ENCODE results near the gene TGM6. TPM values are rescaled to one million over a fixed set of nuclear protein-coding genes. Genes with fewer than 3 reads are reported as not detected.

TGM6 gene
- total RNA-seq, 1 donor from 2014 or later = not detected

GRCh38 chr20:2364044-2364443, 16.7 kb upstream of the TGM6 start:
- no peak for DNase-seq

DNA sequence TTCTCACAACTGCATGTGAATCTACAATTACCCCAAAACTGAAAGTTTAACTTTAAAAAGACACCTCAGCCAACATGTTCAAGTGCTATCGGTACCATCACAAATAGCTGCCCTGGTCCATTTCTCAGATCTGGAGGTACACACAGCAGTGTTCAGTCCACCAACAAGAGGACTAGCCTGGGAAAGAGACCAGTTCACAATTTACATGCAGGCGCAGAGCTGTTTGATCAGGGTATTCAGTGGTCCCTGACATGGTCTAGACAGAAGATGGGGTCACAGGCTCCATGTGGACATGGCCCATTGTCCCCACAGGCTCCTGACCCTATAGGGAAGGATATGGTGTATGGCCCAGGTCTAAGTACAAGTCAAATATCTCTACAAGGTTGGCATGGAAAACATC, 15.6 kb upstream of the TGM6 start:
- DNase-seq = no peak

- no peak for DNase-seq
These were observed 15.0 kb upstream of the TGM6 start for GRCh38 chr20:2365666-2366065.

GRCh38 chr20:2368621-2369020, 12.1 kb upstream of the TGM6 start:
- DNase-seq = no peak

DNA sequence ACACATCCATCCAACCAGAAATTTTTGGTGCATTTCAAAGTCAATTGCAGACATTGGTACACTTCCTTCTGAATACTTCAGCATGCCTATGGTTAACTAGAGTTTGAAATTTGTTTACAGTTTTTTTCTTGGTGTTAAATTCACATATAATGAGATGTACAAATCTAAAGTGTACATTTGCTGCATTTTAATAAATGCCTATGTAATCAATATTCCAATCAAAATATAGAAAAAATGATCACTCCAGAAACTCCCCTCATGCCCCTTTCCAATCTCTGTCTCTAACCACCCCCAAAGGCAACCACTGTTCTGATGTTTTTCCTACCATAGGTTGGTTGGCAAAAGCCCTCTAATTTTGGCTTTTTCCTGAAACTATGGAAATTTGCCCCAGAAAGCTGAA, 7.6 kb upstream of the TGM6 start:
- DNase-seq = no peak

- no peak for DNase-seq
These were observed 6.2 kb upstream of the TGM6 start for GRCh38 chr20:2374346-2375125.

DNA sequence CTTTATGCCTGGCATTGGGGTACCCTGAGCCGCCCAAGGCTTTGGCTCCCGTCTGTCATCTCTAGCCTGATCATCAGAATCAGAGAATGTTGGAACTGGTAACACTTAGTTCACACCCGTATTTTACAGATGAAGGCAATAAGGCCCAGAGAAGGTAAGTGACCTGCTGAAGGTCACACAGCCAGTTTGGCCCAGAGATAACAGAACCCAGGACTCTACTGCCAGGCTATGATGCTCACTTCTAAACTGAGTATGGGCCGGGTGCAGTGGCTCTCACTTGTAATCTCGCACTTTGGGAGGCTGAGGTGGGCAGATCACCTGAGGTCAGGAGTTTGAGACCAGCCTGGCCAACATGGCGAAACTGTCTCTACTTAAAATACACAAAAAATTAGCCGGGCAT, 1.8 kb upstream of the TGM6 start:
- DNase-seq = no peak

DNA sequence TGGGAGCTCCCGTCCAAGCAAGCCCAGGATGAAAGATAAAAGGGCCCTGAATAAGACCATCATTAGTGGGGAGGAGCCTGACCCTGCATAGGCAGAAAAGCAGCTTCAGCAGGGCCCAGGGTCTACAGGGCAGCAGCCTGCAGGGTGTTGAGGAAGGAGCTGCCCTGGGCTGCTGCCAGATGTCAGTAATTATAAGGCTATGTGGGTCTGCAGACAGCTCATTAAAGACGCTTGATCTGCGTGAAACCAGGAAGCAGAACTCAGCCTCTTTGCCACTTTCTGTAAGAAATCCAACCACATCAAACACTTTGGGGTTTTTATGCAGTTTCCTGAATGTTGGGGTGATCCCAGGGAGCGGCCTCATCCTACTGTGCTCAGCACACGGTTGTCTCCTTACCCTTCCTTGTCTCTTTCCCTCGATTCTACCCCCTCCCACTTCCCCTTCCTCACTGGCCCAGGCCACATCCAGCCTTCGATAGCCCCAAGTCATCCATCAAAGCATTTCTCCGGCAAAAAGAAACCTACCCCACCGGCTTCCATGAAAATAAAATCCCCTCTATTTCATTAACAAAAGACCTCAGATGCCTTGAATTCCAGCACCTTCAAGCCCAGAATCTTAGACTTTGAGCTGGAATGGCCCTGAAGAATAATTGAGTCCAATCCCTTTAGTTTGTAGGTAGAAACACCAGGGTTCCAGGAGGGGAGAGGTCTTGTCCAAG, 1.0 kb upstream of the TGM6 start:
- no peak for DNase-seq

- DNase-seq = no peak
These were observed 602 bp downstream of the TGM6 start for GRCh38 chr20:2381303-2381702.

GRCh38 chr20:2382833-2383232, 2.1 kb downstream of the TGM6 start:
- DNase-seq = no peak

GRCh38 chr20:2385026-2385425, 4.3 kb downstream of the TGM6 start:
- DNase-seq = no peak

DNA sequence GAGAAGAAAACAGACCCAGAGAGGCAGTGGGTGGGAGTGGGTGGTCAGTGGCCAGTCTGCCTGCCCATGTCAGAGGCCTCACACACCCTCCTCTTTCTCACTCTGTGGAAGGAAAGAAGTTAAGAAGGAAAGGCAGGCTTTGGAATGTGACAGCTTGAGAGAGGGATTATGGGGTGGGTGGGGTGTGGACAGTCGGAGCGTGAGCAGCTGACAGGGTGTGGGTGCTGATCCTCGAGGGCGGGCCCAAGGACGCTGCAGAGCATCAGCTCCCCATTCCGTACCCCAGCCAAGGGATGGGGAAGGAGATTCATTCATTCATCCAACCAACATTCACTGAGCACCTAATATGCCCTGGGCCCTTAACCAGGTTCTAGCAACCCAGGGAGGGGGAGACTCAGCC, 4.8 kb downstream of the TGM6 start:
- no peak for DNase-seq

GRCh38 chr20:2386516-2387179, 5.9 kb downstream of the TGM6 start:
- no peak for DNase-seq

GRCh38 chr20:2387180-2387577, 6.5 kb downstream of the TGM6 start:
- no peak for DNase-seq

GRCh38 chr20:2387580-2387979, 6.9 kb downstream of the TGM6 start:
- no peak for DNase-seq

DNA sequence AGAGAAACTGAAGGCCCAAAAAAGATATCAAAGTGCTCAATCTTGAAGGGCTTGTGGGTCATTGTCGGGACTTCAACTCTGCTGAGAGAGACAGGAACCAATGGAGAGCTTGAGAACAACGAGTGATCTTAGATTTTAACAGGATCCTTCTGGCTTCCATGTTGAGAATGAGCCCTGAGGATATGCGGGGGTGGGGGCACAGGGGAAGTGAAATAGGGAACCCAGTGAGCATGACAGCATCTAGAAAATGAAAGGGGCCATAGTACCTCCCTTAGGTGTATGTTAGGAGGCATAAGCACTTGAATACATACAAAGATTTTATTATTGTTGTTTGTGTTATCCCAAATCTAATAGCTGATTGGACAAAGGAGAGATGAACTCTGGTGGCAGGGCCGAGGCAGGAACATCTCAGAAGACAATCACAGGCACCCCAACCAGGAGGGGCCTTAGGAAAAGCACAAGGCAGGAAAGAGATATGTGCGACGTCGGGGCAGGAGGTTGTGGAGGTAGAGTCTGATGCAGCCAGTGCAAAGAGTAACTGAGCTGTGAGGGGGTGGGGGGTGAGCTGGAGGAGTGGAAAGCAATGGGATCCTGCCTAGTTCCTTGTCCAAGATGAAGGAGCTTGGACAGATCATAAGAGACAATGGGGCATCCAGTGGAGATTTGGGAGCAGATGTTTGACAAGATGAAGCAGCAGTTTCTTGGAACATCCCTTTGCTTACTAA, 10.4 kb downstream of the TGM6 start:
- no peak for DNase-seq

DNA sequence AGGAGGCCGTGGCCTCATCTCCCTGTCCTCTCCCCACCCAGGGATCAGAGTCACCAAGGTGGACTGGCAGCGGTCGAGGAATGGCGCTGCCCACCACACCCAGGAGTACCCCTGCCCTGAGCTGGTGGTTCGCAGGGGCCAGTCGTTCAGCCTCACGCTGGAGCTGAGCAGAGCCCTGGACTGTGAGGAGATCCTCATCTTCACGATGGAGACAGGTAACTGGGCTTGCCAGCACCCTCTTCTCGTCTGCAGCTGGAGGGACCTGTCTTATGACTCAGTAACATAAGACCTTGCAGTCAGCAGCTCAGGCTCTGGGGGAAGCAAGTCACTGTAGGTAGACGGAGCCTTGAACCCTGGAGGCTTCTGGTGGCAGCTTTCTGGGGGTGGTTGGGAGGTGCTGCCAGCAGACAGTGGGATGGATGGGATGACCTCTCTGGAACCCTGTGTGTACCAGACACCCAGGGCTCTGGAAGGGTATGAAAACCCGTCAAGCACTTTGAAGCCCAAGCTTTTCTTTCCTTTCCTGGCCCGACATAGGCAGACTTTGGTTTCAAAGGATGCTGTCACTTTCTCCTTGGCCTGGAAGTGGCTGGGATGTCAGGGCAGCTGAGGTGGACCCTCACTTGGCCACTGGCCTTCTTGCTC, 13.8 kb downstream of the TGM6 start:
- no peak for DNase-seq

GRCh38 chr20:2395136-2395535, 14.4 kb downstream of the TGM6 start:
- no peak for DNase-seq

DNA sequence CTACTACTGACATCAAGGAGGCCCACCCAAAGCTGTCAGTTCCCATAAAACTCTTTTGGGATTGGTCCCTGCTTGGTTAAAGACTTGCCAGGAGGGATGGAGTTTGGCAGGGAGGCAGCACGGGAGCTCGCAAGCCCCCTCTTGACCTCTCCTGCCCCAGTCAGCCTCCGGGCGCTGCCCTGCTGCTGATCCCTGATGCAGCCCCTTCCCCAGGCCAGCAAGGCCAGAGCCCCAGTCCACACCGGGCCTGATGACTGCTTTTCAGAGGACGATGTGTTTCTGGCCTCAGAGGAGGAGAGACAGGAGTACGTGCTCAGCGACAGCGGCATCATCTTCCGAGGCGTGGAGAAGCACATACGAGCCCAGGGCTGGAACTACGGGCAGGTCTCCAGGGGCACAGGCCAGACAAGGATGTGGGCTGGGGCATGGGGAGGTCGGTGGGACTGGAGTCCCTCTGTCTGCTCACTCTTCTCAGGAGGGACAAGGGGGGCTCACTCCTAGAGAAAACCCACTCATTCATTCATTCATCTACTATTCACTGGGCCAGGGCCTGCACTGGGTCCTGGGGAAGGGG, 15.6 kb downstream of the TGM6 start:
- DNase-seq = no peak

- DNase-seq = no peak
These were observed 16.4 kb downstream of the TGM6 start for GRCh38 chr20:2397091-2397490.

DNA sequence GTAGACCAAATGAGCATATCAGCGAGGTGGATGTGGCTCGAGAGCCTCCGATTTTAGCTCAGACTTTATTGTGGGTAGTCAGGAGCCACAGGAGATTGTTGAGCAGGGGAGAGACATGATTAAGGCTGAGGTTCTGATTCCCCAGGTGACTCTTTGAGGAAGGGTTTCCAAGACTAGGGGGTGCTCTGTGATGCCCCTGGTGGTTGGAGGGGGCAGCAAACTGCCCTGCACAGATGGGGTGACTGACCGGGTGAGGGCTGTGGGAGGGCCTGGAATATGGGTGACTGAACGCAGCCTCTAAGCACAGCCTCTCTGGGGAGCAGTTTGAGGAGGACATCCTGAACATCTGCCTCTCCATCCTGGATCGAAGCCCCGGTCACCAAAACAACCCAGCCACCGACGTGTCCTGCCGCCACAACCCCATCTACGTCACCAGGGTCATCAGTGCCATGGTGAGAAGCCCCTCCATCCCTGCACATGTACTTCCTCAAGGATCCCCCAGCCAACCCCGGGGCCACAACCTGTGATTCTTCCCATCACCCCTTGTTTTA, 17.0 kb downstream of the TGM6 start:
- no peak for DNase-seq

DNA sequence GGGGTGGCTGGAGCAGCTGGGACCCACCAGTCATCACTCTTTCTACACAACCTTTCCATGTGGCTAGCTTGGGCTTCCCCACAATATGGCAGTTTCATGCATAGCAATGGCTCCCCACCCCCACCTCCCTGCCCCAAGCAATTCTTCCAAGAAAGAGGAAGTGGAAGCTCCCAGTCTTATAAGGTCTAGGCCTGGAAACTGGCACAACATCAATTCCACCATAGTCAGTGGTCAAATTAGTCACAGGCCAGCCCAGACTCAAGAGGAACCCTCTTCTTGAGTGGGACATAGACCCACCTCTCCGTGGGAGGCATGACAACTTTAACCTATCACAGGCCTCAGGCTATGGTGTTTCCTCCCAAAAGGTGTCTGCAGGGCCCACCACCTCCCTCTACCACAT, 17.7 kb downstream of the TGM6 start:
- DNase-seq = no peak

Measured in occipital lobe (tissue), 2 donors.